Liver (tissue), 9 donors: ENCODE measurements around the gene VDAC1. TPM values are rescaled to one million over a fixed set of nuclear protein-coding genes. Genes with fewer than 3 reads are reported as not detected.

Experiments used
- DNase-seq: peaks from one replicate; pipeline ENCODE4 v3.0.0-alpha.2; 2017; ENCODE audit warnings: low spot score
- H3K27ac ChIP-seq, 2 donors: one replicate each; pipeline ENCODE4 v1.7.0; 2013; ENCODE audit warnings: inconsistent platforms in 2 of 2, low read length in 2 of 2, control low read depth in 1 of 2, low read depth in 1 of 2, mild to moderate bottlenecking in 1 of 2
- H3K27me3 ChIP-seq, 4 donors: one replicate each; pipeline versions ENCODE4 v1.6.1 to v1.7.0; 2013; ENCODE audit warnings: low read length in 3 of 4, inconsistent platforms in 1 of 4, mild to moderate bottlenecking in 1 of 4, moderate library complexity in 1 of 4; ENCODE audit not compliant: control insufficient read depth in 4 of 4, insufficient read depth in 4 of 4
- H3K36me3 ChIP-seq, 4 donors: one replicate each; pipeline versions ENCODE4 v1.6.1 to v1.7.0; 2013; ENCODE audit warnings: low read length in 3 of 4, mild to moderate bottlenecking in 3 of 4, low read depth in 1 of 4, moderate library complexity in 1 of 4; ENCODE audit not compliant: control insufficient read depth in 4 of 4, insufficient read depth in 3 of 4
- H3K4me1 ChIP-seq, 4 donors: one replicate each; pipeline versions ENCODE4 v1.6.1 to v1.7.0; 2013; ENCODE audit warnings: low read length in 3 of 4, mild to moderate bottlenecking in 3 of 4, moderate library complexity in 1 of 4; ENCODE audit not compliant: control insufficient read depth in 4 of 4, insufficient read depth in 4 of 4
- H3K4me3 ChIP-seq, 3 donors: one replicate each; pipeline versions ENCODE4 v1.6.1 to v1.7.0; 2013; ENCODE audit warnings: low read length in 3 of 3, control low read depth in 1 of 3, low read depth in 1 of 3, mild to moderate bottlenecking in 1 of 3
- H3K9ac ChIP-seq, 2 donors: one replicate each; pipeline ENCODE4 v1.7.0; 2013; ENCODE audit warnings: low read length in 2 of 2, mild to moderate bottlenecking in 2 of 2, moderate library complexity in 2 of 2, control low read depth in 1 of 2, low read depth in 1 of 2
- H3K9me3 ChIP-seq, 4 donors: one replicate each; pipeline versions ENCODE4 v1.6.1 to v1.7.0; 2013; ENCODE audit warnings: low read length in 3 of 4; ENCODE audit not compliant: control insufficient read depth in 4 of 4
- EGR1 ChIP-seq, 2 donors: IDR thresholded peaks; 2 replicates each; pipeline ENCODE4 v1.6.1; 2016 to 2018; ENCODE audit warnings: antibody characterized with exemption in 2 of 2, low read depth in 2 of 2
- FOXA1 ChIP-seq: IDR thresholded peaks from 2 replicates; pipeline ENCODE4 v1.6.1; 2016; ENCODE audit warnings: antibody characterized with exemption
- HNF4G ChIP-seq: IDR thresholded peaks from 2 replicates; pipeline ENCODE4 v1.6.1; 2016; ENCODE audit warnings: antibody characterized with exemption
- RAD21 ChIP-seq, 2 donors: IDR thresholded peaks; 2 replicates each; pipeline ENCODE4 v1.6.1; 2016; ENCODE audit warnings: antibody characterized with exemption in 2 of 2, mild to moderate bottlenecking in 2 of 2
- SP1 ChIP-seq: IDR thresholded peaks from 2 replicates; pipeline ENCODE4 v1.6.1; 2018; ENCODE audit warnings: antibody characterized with exemption, mild to moderate bottlenecking
- TAF1 ChIP-seq: conservative IDR thresholded peaks from 2 replicates; pipeline ENCODE4 v1.6.1; 2016; ENCODE audit warnings: antibody characterized with exemption, mild to moderate bottlenecking
- YY1 ChIP-seq: IDR thresholded peaks from 2 replicates; pipeline ENCODE4 v1.6.1; 2016; ENCODE audit warnings: antibody characterized with exemption, mild to moderate bottlenecking
- WGBS: extraction: QIAGEN DNeasy Blood & Tissue Kit; methylation state at CpG from one replicate; pipeline ENCODE4 v1.1.7; 2013; 5-methylcytosine and 5-hydroxymethylcytosine counted together
- polyA plus RNA-seq, 2 donors: library from polyadenylated mRNA; stranded (reverse) in 1 of 2; unstranded in 1 of 2; fragments of 200-250 nt in 1 of 2; fragments of >200 nt in 1 of 2; fragmentation: Nextera tagmentation in 1 of 2; extraction: Ambion mirVana in 1 of 2; gene quantifications; one replicate each; pipeline versions ENCODE4 v1.2.1 to v1.2.3, GENCODE V29; 2013 to 2015
- total RNA-seq, 2 donors: library from RNA; depleted of rRNA; stranded (reverse); fragments of >200 nt; gene quantifications; one replicate each; pipeline ENCODE4 v1.2.3, GENCODE V29; 2014
- TF ChIP-seq, protein P1 (sequence below): fragments of 150-350 bp; IDR thresholded peaks from 2 replicates; pipeline ENCODE4 v1.5.1; 2017; ENCODE audit warnings: improper control_type of control experiment, low read depth, low read length; ENCODE audit not compliant: missing input control
- TF ChIP-seq, protein P2 (sequence below): IDR thresholded peaks from 2 replicates; pipeline ENCODE4 v1.6.1; 2016; ENCODE audit warnings: antibody characterized with exemption
- TF ChIP-seq, protein P3 (sequence below): IDR thresholded peaks from 2 replicates; pipeline ENCODE4 v1.6.1; 2016; ENCODE audit warnings: antibody characterized with exemption
- donor health status: healthy.
- donor health status: healthy.
- donor health status: healthy.
- donor health status: healthy.
- donor health status: healthy.

VDAC1 gene
- total and polyA plus RNA-seq, 4 donors = 85.4 to 139 (median 121) TPM

DNA sequence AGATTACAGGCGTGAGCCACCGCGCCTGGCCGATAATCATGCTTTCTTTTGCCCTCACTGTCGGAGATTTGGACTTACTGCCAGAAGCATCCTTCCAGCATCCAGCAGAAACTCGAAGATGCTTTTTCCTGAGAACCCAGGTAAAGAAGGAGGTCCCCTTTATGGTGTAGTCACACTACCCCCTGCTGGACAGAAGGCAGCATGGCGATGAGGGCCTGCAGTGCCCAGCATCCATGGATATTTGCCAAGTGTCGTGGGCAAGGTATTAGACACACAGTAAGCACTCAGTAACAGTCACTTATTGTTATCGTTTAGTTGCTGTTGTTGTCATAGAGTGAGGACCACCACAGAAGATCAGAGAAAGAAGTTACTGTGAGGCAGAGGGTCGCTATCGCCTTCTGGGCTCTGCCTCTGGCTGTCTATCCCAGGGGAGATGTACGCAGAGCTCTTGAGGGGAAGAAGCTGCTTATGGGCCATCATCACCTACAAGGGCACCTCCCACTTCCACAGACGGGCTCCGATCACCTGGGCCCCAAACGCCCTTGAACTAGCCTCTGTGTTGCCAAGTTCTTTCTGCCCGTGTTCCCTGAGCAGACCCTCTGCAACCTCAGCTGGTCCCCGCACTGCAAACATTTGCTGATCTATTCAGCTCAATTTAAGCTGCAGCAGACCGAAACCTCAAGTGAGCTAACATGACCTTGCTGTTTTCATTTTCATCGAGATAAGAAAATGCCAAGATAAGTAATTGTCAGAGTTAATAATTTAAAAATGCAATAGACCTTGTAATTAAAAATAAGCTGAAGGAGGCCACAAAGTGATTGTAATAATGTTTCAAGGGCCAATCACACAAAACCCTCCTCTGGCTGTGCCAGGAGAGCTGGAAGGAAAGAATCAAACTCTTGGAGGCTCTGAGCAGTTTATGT is 60.3 kb downstream of the VDAC1 start:
- H3K4me1 ChIP-seq = peaks cover 2 to 25% (median 15%) of the 10 kb centered on the region in 4 donors
- H3K9me3 ChIP-seq = no peaks in the 10 kb centered on the region
- H3K27ac ChIP-seq = no peak overlapping the region
- no peak overlapping the region for H3K4me3 ChIP-seq
- no peaks in the 10 kb centered on the region for H3K36me3 ChIP-seq
- H3K9ac ChIP-seq = no peak overlapping the region
- H3K27me3 ChIP-seq = no peaks in the 10 kb centered on the region
- peak; percentile 77 for DNase-seq
- TF ChIP-seq EGR1 (IDR thresholded peaks at IDR 0.05; ENCODE audit: low read depth in 2 of 2) (no peak), HNF4G (no peak), FOXA1 (no peak), RAD21 (IDR thresholded peaks at IDR 0.05) (peak; percentile 73 to 84), TAF1 (no peak), YY1 (no peak)
- TF ChIP-seq, protein P1, sequence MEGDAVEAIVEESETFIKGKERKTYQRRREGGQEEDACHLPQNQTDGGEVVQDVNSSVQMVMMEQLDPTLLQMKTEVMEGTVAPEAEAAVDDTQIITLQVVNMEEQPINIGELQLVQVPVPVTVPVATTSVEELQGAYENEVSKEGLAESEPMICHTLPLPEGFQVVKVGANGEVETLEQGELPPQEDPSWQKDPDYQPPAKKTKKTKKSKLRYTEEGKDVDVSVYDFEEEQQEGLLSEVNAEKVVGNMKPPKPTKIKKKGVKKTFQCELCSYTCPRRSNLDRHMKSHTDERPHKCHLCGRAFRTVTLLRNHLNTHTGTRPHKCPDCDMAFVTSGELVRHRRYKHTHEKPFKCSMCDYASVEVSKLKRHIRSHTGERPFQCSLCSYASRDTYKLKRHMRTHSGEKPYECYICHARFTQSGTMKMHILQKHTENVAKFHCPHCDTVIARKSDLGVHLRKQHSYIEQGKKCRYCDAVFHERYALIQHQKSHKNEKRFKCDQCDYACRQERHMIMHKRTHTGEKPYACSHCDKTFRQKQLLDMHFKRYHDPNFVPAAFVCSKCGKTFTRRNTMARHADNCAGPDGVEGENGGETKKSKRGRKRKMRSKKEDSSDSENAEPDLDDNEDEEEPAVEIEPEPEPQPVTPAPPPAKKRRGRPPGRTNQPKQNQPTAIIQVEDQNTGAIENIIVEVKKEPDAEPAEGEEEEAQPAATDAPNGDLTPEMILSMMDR = peak; percentile 55
- 65% methylated on average over 19 of the region's 19 CpGs for WGBS

DNA sequence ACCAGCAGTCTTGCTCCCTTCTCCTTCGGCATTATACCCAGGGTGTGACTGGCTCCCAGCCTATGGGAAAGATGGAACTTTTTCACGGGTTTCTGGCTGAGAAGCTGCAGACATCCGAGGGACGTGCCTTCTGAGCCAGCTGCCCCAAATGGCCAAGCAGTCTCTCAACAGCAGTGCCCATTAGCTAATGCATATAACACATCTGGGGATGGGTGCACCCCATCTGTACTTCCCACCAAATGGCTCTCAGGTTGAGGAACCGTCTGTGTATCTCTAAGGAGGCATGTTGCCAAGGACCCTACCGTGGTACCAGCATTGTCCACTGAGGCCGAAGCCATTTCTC is 61.3 kb downstream of the VDAC1 start:
- Histone ChIP-seq H3K9me3 (no peaks in the 10 kb centered on the region), H3K4me3 (no peak overlapping the region), H3K27me3 (no peaks in the 10 kb centered on the region), H3K27ac (no peak overlapping the region), H3K9ac (no peak overlapping the region), H3K4me1 (peaks cover 2 to 25% (median 15%) of the 10 kb centered on the region in 4 donors), H3K36me3 (no peaks in the 10 kb centered on the region)
- TF ChIP-seq, protein P2, sequence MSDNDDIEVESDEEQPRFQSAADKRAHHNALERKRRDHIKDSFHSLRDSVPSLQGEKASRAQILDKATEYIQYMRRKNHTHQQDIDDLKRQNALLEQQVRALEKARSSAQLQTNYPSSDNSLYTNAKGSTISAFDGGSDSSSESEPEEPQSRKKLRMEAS = no peak
- TF ChIP-seq, protein P1 = no peak
- TF ChIP-seq TAF1 (no peak), HNF4G (no peak), RAD21 (IDR thresholded peaks at IDR 0.05) (no peak), SP1 (no peak)
- TF ChIP-seq, protein P3, sequence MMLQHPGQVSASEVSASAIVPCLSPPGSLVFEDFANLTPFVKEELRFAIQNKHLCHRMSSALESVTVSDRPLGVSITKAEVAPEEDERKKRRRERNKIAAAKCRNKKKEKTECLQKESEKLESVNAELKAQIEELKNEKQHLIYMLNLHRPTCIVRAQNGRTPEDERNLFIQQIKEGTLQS = no peak
- WGBS = 79% methylated on average over 7 of the region's 7 CpGs
- no peak for DNase-seq
